MV-4-11 (cell line): Measurements from ENCODE around the gene NPW.

Source experiments
- DNase-seq: peaks from one replicate; lab custom pipeline; 2025; lab: John Stamatoyannopoulos, UW

NPW gene

DNA sequence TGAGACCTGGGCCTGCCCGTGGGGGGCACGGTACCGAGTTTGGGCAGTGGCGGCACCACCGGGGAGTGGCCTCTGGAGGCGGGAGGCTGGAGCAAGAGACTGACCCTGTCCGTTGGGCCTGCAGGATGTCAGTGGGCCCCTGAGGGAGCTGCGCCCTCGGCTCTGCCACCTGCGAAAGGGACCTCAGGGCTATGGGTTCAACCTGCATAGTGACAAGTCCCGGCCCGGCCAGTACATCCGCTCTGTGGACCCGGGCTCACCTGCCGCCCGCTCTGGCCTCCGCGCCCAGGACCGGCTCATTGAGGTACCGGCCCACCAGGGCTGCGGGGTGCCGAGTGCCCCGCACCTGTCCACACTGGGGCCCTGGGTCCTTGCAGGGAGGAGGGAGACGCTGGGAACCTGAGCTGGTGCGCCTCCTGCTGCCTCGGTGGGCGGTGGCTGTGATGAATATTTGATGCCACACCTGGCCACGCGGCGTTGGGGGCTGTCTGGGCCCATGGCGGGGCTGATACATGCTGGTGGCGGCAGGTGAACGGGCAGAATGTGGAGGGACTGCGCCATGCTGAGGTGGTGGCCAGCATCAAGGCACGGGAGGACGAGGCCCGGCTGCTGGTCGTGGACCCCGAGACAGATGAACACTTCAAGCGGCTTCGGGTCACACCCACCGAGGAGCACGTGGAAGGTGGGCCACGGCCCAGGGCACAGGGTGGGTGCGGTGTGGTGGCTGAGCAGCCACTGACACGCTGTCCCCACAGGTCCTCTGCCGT lies 16.8 kb downstream of the NPW start:
- no peak for DNase-seq

DNA sequence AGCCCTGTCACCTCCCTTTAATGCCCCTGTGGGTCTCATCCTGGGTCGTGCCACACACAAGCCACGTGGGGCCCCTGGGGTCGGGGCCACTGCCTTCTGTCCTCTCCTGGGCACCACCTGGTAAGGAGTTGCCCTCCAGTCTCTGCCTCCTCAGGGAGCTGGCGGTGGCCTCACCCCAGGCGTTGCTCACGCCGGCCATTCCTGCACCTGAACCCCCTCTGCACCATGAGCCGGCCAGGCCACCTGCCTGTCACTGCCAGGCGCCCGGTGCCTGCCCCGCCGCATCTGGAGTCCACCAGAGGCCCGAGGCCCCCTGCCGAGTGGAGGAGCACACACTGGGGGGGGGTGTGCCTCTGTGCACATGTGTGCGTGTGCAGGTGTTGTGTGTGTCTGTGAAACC lies 17.5 kb downstream of the NPW start:
- no peak for DNase-seq

DNA sequence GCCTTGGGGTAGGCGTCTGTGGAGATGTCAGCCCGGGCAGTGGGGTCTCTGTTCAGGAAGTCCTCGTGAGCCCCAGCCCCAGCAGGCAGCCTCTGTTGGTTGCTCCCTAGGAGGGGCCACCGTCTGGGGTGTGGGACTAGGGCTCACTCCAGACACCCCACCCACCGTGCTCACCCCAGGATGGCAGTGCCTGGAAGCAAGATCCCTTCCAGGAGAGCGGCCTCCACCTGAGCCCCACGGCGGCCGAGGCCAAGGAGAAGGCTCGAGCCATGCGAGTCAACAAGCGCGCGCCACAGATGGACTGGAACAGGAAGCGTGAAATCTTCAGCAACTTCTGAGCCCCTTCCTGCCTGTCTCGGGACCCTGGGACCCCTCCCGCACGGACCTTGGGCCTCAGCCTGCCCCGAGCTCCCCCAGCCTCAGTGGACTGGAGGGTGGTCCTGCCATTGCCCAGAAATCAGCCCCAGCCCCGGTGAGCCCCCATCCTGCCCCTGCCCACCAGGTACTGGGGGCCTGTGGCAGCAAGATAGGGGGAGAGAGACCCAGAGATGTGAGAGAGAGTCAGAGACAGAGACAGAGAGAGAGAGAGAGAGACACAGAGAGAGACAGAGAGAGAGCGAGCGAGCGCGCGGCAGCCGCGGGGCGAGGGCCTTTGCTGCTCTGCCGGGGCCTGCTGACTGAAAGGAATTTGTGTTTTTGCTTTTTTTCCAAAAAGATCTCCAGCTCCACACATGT lies 18.2 kb downstream of the NPW start:
- DNase-seq, result no peak

DNA sequence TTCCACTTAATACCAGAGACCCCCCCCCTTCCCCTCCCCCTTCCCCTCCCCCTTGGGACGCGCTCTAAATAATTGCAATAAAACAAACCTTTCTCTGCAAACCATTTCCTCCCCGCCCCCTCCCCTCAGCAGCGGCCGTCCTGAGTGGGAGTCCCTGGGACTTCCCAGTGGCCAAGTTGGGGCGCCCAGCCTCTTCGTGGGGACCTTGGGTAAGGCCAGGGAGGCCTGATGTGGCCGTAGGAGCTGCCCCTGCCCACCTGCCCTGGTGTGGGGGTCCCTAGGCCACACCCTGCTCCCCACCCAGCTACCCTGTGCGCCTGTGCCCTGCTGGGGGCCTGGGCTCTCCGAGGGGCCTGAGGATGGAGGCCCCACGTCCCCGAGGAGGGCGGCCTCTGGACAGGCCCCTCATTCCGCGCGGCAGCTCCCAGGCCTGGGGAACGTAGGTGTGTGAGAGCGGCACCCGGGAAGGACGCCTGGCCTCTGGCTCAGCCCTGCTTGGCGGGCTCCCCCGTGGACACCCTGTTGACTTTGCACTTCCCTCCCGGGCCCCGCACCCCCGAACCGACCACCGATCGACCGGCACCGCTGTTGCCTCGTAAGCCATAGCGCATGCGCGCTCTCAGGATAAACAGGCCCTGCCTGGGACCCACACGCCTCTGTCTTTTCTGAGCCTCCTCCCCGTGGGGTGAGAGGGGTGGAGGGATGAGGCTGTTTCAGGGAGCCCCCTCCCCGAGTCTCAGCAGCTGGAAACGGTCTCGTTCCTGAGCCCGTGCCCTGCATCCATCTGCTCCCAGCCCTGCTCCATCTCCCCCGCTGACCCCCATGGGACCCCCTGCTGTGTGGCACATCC lies 19.0 kb downstream of the NPW start:
- no peak for DNase-seq

DNA sequence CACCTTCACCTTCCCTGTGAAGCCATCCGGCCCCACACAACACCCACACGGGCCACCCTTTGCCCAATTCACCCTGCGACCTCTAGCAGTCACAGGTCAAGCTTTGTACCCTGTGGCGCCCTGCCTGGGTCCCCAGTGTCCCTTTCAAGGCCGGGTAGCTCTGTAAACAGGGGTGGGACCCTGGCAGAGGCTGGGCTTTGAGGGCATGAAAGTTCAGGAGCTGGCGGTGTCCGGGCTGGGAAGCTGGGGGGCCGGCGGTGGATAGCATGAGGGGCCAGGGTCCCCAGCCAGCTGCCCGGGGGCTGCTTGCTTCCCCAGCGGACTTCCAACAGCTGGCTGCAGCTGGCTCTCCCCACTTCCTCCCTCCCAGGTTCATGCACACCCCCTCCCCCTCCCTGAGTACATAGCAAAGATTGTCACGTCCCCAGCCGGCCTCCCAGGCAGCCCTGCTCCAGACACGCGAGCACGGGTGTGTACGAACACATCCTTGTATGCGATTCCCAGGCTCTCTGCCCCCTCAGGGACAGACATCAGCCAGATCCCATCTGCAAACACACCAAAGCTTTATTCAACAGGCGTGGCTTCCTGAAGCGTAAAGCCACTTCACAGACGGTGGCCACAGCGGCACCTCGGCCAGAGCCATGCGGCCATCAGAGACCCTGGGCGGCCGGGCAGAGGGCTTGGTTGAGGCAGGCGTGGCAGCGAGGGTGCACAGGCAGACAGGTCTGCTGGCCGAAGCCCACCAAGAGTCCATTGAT lies 19.9 kb downstream of the NPW start:
- no peak for DNase-seq

DNA sequence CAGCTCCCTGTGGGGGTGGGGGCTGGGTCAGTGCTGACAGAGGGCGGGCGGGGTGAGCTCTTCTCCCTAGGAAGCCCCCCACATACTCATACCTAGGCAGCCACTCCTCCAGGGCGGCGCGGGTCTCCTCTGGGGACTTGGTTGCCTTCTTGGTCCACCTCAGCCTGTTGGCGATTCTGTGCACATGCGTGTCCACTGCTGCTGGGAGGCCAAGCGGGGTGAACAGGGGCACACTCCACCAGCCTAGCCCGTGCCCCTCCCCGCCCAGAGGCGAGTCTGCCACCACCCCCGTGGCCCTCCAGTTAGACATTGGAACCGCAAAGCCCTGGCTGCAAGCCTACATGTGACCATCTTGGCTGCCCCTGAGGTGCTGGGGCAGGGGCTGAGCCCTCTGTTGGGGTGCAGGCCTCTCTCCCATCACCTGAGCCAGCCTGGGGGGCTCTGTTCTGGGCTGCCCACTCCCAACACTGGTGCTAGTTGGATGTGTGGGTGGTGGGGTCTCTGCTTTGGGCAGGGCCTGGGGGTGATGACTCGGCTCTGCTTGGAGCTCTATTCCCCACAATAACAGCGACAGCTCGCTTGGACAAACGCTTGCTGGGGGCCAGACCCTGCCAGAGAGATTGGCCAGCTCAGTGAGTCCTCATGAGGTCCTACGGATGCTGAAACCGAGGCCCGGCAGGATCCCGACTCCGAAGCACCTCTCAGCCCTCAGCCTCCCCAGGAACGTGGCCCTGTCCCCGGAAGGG lies 20.6 kb downstream of the NPW start:
- DNase-seq, result no peak

DNA sequence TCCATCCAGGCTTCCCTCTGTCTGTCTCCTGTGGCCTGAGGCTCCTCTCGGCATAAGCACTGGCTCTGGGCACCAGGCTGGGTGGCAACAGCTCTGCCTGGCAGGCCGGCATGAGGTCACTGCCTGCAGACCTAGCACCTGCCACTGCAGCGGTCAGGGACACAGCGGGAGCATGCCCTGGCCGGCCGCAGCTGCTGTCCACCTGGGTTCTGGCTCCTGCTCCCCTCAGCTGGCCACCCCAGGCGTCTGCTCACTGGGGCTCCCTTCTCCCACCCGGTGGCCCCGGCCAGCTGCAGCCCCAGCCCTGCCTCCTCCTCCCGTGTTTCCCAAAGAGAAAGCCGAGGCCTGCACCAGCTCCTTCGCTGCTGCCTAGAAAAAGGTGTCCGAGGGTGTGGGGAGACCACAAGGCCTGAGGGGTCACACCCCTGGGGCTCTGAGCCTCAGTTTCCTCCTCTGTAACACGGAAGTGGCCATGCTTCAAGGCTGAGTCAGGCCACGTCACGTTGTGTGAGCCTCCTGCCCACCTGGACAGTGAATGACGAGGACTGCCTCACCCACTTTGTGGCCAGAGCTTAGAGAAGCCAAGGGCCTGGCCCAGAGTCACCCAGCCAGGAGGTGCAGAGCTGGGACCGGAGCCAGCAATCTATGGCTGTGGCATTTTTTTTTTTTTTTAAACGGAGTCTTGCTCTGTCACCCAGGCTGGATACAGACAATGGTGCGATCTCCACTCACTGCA lies 21.4 kb downstream of the NPW start:
- DNase-seq, result no peak

DNA sequence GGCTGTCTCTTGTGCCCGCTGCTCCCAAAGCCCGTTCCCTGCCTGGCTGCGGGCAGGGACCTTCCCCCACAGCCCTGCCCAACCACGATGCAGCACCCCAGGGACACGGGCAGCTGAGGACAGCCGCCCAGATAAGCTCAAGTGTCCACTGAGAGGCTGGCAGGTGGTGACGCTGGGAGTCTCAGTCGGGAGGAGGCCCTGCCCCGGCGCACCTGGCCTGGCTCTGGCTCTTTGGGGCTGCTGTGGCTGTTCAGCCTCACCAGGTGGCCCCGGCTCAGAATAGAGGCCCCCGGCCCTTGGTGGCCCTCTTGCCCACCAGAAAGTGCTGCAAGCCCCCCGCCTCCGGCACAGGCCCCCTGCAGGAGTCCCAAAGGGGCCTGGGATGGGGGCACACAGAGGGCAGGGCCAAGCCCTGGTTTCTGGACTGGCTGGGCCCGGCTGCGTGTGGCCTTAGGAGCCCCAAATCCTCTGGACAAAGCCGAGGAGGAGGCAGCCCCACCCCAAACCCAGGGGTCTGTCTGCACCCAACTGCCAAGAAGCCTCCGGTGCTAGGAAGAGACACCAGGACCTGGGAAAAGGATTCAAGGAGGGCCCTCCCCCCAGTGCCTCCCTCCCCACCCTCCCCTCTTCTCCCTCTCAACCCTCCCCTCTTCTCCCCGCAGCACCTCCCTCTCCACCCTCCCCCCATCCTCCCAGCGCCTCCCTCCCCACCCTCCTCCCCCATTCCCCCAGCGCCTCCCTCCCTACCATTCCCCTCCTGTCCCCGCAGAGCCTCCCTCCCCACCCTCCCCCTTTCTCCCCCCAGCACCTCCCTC lies 22.8 kb downstream of the NPW start:
- no peak for DNase-seq

DNA sequence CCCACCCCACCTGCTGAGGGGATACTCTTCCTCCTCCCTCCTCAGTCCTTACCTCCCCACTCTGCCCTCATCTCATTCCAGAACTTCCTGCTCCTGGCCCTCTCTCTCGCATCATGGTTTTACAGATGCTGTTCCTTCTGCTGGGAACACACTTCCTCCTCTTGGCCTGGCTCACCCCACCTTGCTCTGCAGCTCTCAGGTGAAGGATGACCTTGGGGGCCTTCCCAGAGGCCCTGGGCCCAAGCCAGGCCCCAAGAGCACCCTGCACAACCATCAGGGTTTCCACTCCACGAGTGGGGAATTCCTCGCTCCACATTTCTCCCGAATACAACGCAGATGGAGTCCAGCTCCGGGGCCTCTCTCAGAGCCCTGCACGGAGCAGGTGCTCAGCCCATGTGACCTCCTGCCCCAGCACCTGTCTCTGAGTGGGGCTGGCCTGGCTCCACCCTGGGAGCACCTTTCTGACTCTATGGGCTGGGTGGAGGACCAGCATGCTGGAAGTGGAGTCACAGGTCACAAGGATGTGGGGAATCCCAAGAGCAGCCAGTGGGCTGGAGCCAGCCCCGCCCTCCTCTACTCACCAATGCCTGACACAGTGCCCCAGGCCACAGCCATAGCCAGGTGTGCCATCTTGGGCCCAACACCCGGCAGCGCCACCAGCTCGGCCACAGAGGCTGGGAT lies 23.5 kb downstream of the NPW start:
- no peak for DNase-seq

DNA sequence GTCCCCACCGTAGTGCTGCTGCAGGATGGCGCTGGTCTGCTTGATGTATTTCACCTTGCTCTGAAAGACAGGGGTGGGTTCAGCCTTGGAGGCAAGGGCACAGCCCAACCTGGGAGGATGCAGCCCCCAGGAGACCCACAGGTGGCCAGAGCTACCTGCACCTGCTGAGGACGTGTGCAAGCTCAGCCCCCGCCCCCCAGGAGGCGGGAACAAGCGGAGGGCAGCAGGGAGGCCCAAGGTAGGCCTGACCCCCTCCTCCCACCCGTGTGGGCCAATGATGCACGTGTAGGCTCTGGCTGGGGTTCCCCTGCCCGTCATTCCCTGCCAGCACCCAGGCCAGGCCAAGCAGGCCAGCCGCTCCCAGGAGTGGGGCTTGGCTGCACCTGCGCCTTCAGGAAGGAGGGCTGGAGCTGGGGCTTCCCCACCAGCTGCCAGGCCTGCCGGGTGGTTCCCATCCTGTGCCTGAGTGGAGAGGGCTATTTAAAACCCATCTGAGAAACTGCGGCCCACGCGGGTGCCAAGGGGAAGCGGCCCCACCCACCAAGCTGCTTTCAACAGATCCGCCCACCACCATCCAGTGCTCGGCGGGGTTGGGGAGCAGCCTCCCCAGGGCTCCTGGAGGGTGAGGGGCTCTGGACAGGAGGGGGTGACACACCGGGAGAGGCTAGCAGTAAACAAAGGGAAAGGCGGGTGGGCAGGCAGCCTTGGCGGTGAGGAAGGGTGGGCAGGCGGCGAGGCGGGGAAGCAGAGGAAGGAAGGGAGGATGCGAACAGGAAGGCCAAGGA lies 24.3 kb downstream of the NPW start:
- no peak for DNase-seq

DNA sequence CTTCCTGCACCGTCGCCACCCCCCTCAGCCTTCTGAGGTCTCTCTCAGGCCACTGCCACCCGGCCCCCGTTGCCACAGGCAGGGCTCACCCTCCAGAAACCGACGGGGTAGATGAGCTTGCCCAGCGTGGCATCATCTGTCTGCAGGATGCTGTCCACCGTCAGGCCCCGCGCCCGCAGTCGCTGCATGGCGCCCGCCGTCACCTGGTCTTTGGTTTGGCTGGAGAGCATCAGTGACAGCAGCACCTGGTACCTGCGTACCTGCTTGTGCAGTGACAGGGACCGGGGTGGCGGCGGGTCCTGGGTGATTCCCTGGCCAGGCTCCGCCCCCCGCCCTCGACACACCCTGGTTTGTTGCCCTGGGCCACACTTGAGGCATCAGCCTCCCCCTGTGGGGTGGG lies 25.0 kb downstream of the NPW start:
- DNase-seq, result no peak

DNA sequence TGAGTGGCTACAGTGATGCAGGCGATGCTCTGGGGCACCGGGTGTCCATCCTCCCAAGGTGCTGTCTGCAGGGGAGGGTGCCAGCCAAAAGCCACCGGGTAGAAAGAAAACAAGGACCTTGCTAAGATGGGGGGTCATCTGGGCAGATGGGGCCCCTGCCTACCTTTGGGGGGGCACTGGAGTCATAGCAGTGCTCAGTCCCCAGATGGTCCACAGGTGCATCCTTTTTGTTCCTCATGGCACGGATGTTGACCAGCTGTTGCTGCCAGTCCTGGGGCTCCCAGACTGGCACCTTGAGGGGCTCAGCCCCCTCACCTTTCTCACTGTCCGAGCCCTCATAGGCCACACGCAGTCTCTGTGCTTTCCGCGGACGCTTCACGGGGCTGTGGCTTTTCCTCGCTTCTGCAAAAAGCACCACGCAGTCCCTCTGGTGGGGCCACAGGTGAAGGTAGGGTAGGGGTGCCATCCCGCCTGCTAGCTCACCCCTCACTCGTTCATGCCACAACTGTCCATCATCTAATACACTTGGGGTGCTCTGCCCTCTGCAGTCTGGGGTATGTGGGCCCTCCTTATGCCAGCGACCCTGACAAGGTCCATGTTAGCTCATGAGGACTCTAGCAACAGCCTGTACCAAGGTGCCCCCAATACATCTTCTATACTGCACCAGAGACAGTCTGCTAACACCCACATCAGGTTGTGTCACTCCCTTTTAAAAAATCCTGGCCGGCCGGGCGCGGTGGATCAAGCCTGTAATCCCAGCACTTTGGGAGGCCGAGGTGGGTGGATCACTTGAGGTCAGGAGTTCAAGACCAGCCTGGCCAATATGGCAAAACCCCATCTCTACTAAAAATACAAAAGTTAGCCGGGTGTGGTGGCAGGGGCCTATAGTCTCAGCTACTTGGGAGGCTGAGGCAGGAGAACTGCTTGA lies 26.6 kb downstream of the NPW start:
- DNase-seq, result no peak

DNA sequence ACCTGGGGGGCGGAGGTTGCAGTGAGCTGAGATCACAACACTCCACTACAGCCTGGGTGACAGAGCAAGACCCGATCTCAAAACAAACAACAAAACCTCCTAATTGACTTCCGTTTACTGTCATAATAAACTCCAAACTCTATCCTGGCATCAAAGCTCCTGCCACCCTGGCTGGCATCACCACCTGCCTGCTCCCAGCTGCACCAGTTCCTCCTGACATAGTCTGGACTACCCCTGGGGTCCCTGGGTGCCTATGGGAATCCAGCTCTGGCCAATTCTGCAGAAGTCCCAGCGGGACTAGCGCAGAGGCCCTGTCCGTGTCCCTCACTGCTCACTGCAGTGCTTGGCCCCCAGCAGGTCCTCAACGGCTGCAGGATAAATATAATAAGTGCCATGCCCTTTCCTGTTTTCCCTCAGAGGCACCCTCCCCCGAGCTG lies 27.3 kb downstream of the NPW start:
- DNase-seq, result no peak

DNA sequence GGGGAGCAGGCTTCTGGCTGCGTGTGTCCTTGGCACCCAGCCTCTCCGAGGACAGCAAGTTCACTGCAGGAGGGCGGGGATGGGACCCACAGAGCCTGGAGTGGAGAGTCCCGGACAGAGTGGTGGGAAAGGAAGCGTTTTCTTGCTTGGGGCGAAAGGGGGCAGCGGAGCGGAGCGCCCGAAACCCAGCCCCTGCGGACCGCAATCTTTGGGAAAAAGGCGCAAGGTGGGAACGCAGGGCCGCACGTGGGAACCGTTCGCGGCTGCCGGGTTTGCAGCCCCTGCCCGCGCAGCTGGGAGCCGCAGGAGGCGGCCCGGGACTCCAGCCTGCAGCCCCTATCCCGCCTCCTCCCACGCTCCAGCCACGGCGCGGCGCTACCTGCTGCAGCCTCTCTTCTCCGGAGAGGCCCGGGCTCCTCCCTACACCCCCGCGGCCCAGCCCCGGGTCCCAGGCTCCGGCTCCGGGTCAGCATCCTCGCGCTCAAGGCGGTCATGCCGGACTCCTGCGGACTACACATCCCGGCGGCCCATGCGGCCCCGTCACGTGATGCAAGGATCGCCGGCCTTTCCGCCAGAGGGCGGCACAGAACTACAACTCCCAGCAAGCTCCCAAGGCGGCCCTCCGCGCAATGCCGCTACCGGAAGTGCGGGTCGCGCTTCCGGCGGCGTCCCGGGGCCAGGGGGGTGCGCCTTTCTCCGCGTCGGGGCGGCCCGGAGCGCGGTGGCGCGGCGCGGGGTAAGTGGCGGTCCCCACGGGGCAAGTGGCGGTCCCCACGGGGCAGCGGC lies 27.9 kb downstream of the NPW start, which contains the start of the genes NTHL1 and TSC2:
TSS of gene NTHL1 (minus strand) at position 505 of the 786 bp plus-strand sequence. CDS start at position 494, 11 bp downstream.
TSS of gene TSC2 (plus strand) at position 656 of the 786 bp plus-strand sequence. CDS start 631 bp downstream, outside the sequence.
- peak; percentile 91 for DNase-seq

DNA sequence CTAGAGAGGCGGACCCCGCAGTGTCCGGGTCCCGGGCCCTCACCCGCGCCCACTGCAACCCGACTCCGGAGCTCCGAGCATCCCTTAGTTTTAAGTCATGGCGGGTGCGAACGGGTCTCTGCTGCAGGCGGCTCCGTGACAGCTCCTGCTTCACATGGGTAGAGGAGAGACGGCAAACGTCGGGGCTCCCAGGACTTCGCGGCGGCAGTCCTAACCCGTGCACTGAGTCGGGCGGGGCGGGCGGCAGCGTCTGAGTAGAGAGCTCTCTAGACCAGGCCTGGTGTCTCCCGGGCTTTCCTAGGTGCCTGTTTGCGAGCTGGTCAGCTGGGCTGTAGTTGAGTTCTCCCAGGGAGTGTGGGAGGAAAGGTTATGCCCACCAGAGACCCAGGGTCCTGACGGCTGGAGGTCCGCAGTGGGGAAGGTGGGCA lies 28.5 kb downstream of the NPW start:
- DNase-seq, result no peak

DNA sequence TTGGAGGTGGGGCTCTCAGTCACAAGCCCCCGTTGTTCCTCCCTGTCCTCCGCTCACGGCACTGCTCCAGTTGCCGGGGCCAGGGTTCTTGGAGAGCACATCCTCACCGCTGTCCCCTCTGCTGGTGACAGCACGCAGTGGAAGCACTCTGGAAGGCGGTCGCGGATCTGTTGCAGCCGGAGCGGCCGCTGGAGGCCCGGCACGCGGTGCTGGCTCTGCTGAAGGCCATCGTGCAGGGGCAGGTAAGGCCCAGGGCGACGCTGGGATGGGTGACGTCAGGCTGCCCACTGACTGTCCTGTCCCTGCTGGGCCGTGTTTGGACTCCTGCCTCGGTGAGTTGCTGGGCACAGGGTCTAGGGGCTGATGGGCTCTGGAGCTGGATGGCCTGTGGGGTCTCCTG lies 33.6 kb downstream of the NPW start:
- no peak for DNase-seq
